Measurements from ENCODE around the gene CELA3B. TPM values are rescaled to one million over a fixed set of nuclear protein-coding genes. Genes with fewer than 3 reads are reported as not detected.
A peak's percentile ranks its signal among the peaks of the same experiment; 100 is the strongest.

CELA3B gene
- total and polyA plus RNA-seq, 2 donors from 2014 or later = not detected

GRCh38 chr1:21956720-21957552 lies 19.9 kb upstream of the CELA3B start:
- intact Hi-C loops (cut with DNase I) = no loop called here
- H3K27me3 ChIP-seq (ENCODE audit: control insufficient read depth, insufficient read depth, low read length) = no peaks in the 10 kb centered on the region
- no peak overlapping the region for H3K9ac ChIP-seq (ENCODE audit: low read length in 3 of 3)
- H3K27ac ChIP-seq (ENCODE audit: low read depth in 2 of 2, low read length in 2 of 2) = peak overlapping the region; percentile 43 to 71
- H3K36me3 ChIP-seq (ENCODE audit: control insufficient read depth in 2 of 3, insufficient read depth in 3 of 3, low read length in 3 of 3) = no peaks in the 10 kb centered on the region
- H3K9me3 ChIP-seq (ENCODE audit: control insufficient read depth in 2 of 3, insufficient read depth in 1 of 3, low read length in 3 of 3) = no peaks in the 10 kb centered on the region
- H3K4me1 ChIP-seq (ENCODE audit: control insufficient read depth in 2 of 3, insufficient read depth in 2 of 3, low read depth in 1 of 3, low read length in 3 of 3) = peaks cover 0 to 12% (median 12%) of the 10 kb centered on the region in 3 donors
- H3K4me3 ChIP-seq (ENCODE audit: low read length in 3 of 3) = no peak overlapping the region
- peak in 3 of 5 donors; percentile 44 to 95 (median 75) for DNase-seq
- FAIRE-seq = no peak
- no peak for TF ChIP-seq CTCF (IDR thresholded peaks at IDR 0.05; ENCODE audit: borderline replicate concordance, extremely low read depth, insufficient read depth)

- no peak overlapping the region for H3K4me3 ChIP-seq (ENCODE audit: low read length in 3 of 3)
Measured at GRCh38 chr1:21961337-21961736, 15.5 kb upstream of the CELA3B start.

GRCh38 chr1:21961799-21962198 lies 15.0 kb upstream of the CELA3B start:
- intact Hi-C loops (cut with DNase I) = no loop called here
- no peak overlapping the region for H3K9ac ChIP-seq (ENCODE audit: low read length in 3 of 3)
- DNase-seq (no peak), FAIRE-seq (no peak)
- no peak overlapping the region for H3K4me3 ChIP-seq (ENCODE audit: low read length in 3 of 3)
- H3K36me3 ChIP-seq (ENCODE audit: control insufficient read depth in 2 of 3, insufficient read depth in 3 of 3, low read length in 3 of 3) = no peaks in the 10 kb centered on the region
- no peaks in the 10 kb centered on the region for H3K27me3 ChIP-seq (ENCODE audit: control insufficient read depth, insufficient read depth, low read length)
- no peak for TF ChIP-seq CTCF (IDR thresholded peaks at IDR 0.05; ENCODE audit: borderline replicate concordance, extremely low read depth, insufficient read depth)
- peaks cover 0 to 9% (median 6%) of the 10 kb centered on the region in 3 donors for H3K4me1 ChIP-seq (ENCODE audit: control insufficient read depth in 2 of 3, insufficient read depth in 2 of 3, low read depth in 1 of 3, low read length in 3 of 3)
- no peaks in the 10 kb centered on the region for H3K9me3 ChIP-seq (ENCODE audit: control insufficient read depth in 2 of 3, insufficient read depth in 1 of 3, low read length in 3 of 3)
- H3K27ac ChIP-seq (ENCODE audit: low read depth in 2 of 2, low read length in 2 of 2) = no peak overlapping the region

More at GRCh38 chr1:21961337-21961736, 15.5 kb upstream of the CELA3B start:
- no peaks in the 10 kb centered on the region for H3K36me3 ChIP-seq (ENCODE audit: control insufficient read depth in 2 of 3, insufficient read depth in 3 of 3, low read length in 3 of 3)
- H3K9me3 ChIP-seq (ENCODE audit: control insufficient read depth in 2 of 3, insufficient read depth in 1 of 3, low read length in 3 of 3) = no peaks in the 10 kb centered on the region
- H3K27me3 ChIP-seq (ENCODE audit: control insufficient read depth, insufficient read depth, low read length) = no peaks in the 10 kb centered on the region
- no peak for TF ChIP-seq CTCF (IDR thresholded peaks at IDR 0.05; ENCODE audit: borderline replicate concordance, extremely low read depth, insufficient read depth)
- intact Hi-C loops (cut with DNase I) = no loop called here
- H3K27ac ChIP-seq (ENCODE audit: low read depth in 2 of 2, low read length in 2 of 2) = no peak overlapping the region
- H3K9ac ChIP-seq (ENCODE audit: low read length in 3 of 3) = no peak overlapping the region
- DNase-seq (no peak), FAIRE-seq (no peak)
- H3K4me1 ChIP-seq (ENCODE audit: control insufficient read depth in 2 of 3, insufficient read depth in 2 of 3, low read depth in 1 of 3, low read length in 3 of 3) = peaks cover 0 to 12% (median 9%) of the 10 kb centered on the region in 3 donors

Data from kidney (tissue), 14 donors.